Measurements from ENCODE around the gene ZC3H15. TPM values are rescaled to one million over a fixed set of nuclear protein-coding genes. Genes with fewer than 3 reads are reported as not detected.

The ZC3H15 gene
- total and polyA plus RNA-seq, 2 of the 8 experiments (the other 6 are each of a cell fraction or from before 2014, with no cell fraction given): 32.0 to 80.8 TPM

DNA sequence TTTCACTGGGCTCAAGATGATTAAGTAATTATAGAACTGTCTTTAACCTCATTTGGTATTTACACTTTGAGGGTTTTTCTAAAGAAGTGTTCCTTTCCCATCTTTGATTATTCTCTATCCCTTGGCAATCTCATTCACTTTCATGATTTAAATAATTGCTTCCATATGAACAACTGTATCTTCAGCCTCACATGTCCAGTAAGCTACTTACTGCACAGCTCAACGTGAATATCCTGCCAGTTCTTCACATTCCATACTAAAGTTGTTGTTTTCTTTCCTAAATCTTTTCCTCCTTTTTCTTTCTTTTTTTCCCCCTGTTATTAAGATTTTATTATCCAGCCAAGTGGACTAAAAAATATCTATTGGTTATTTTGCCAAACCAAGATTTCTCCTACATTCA is 37.7 kb downstream of the ZC3H15 start:
- Histone ChIP-seq H3K4me3 (ENCODE audit: extremely low read depth in 1 of 4, insufficient read depth in 2 of 4, low read depth in 3 of 4, low read length in 4 of 4) (no peak overlapping the region), H3K18ac (ENCODE audit: extremely low read depth, low read length) (no peak overlapping the region), H4K91ac (replicated peaks; ENCODE audit: insufficient read length, low read length) (no peak overlapping the region), H4K5ac (ENCODE audit: insufficient read length, low read depth, low read length) (no peak overlapping the region), H3K9me3 (ENCODE audit: insufficient read depth in 2 of 2, low read depth in 1 of 2, low read length in 1 of 2) (no peaks in the 10 kb centered on the region), H3K79me1 (ENCODE audit: low read depth, low read length) (no peaks in the 10 kb centered on the region), H3K23me2 (ENCODE audit: low read depth, low read length) (no peaks in the 10 kb centered on the region), H3K56ac (replicated peaks; ENCODE audit: insufficient read length, low read depth, low read length) (no peak overlapping the region), H2AFZ (ENCODE audit: low read length) (no peak overlapping the region), H2BK12ac (ENCODE audit: low read depth, low read length) (no peak overlapping the region), H3K4me1 (replicated peaks in 1 of 4; ENCODE audit: control insufficient read depth in 3 of 4, insufficient read depth in 4 of 4, low read length in 3 of 4) (peaks cover 0 to 3% (median 0%) of the 10 kb centered on the region in 4 experiments; a peak in 1 of 7 replicates), H3K36me3 (ENCODE audit: control insufficient read depth in 2 of 4, insufficient read depth in 4 of 4, low read length in 3 of 4) (peaks cover 0 to 7% (median 0%) of the 10 kb centered on the region in 4 experiments; a peak in 2 of 8 replicates), H3K4ac (replicated peaks; ENCODE audit: insufficient read length, low read depth, low read length) (no peak overlapping the region), H3K27ac (ENCODE audit: low read depth, low read length) (no peak overlapping the region), H3K27me3 (replicated peaks in 1 of 4; ENCODE audit: control insufficient read depth in 3 of 4, extremely low read depth in 1 of 4, insufficient read depth in 3 of 4, low read length in 3 of 4) (no peaks in the 10 kb centered on the region), H2BK15ac (ENCODE audit: low read length) (no peak overlapping the region), H3K4me2 (ENCODE audit: insufficient read depth in 1 of 2, low read depth in 2 of 2, low read length in 2 of 2) (no peak overlapping the region), H2BK20ac (ENCODE audit: low read length) (no peak overlapping the region), H2BK120ac (replicated peaks; ENCODE audit: low read depth, low read length) (no peak overlapping the region), H3K79me2 (ENCODE audit: control insufficient read depth in 1 of 2, insufficient read depth in 2 of 2, low read length in 2 of 2) (no peaks in the 10 kb centered on the region), H4K8ac (ENCODE audit: extremely low read depth, insufficient read depth, low read length) (no peak overlapping the region), H3K9ac (replicated peaks in 1 of 4; ENCODE audit: extremely low read depth in 1 of 4, low read depth in 3 of 4, low read length in 3 of 4) (no peak overlapping the region), H4K20me1 (replicated peaks in 1 of 2; ENCODE audit: control insufficient read depth in 1 of 2, insufficient read depth in 2 of 2, low read length in 2 of 2) (no peaks in the 10 kb centered on the region), H3K14ac (ENCODE audit: insufficient read length) (no peak overlapping the region), H2BK5ac (ENCODE audit: low read depth, low read length) (no peak overlapping the region), H2AK5ac (ENCODE audit: low read depth, low read length) (no peak overlapping the region), H3K23ac (ENCODE audit: insufficient read length) (no peak overlapping the region)
- WGBS, 2 experiments (ENCODE audit: extremely low coverage in 1 of 2, insufficient coverage in 1 of 2, insufficient read length in 1 of 2, insufficient replicate concordance in 2 of 2, low coverage in 1 of 2, low lambda C conversion rate in 2 of 2, missing lambda C conversion rate in 1 of 2): 82% methylated on average over 1 of the region's 1 CpG; no CpG with 5 or more reads in 1 of the 2 experiments
- ChIA-PET CTCF (ENCODE audit: partially characterized antibody) (interaction anchor here (1.0 to 2.7 kb wide), 2 partner anchors 121 to 257 kb away, joined by 3 to 9 read pairs; no protein-coding TSS in a partner anchor), POLR2A (ENCODE audit: partially characterized antibody) (interaction anchor here (0.9 kb wide), 1 partner anchor 66 kb away, joined by 4 read pairs; the partner anchor contains the start of gene ITGAV)
- FAIRE-seq (no peak), DNase-seq (ENCODE audit: low read depth in 1 of 2, low spot score in 2 of 2) (no peak)
- TF ChIP-seq, protein P1, sequence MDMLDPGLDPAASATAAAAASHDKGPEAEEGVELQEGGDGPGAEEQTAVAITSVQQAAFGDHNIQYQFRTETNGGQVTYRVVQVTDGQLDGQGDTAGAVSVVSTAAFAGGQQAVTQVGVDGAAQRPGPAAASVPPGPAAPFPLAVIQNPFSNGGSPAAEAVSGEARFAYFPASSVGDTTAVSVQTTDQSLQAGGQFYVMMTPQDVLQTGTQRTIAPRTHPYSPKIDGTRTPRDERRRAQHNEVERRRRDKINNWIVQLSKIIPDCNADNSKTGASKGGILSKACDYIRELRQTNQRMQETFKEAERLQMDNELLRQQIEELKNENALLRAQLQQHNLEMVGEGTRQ (IDR thresholded peaks at IDR 0.05; ENCODE audit: low read length): no peak
- TF ChIP-seq TAF1 (IDR thresholded peaks at IDR 0.05; ENCODE audit: low read depth, low read length): no peak
- no peak for TF ChIP-seq SRF (IDR thresholded peaks at IDR 0.05; ENCODE audit: low read depth, low read length)
- no peak for TF ChIP-seq JUN (IDR thresholded peaks at IDR 0.05; ENCODE audit: low read depth, low read length)
- no peak for TF ChIP-seq SAP30 (IDR thresholded peaks at IDR 0.05; ENCODE audit: insufficient read depth, insufficient replicate concordance, low read length)
- no peak for TF ChIP-seq RAD21 (IDR thresholded peaks at IDR 0.05 in 1 of 2, conservative IDR thresholded peaks at IDR 0.05 in 1 of 2; ENCODE audit: low read depth in 2 of 2, low read length in 2 of 2)
- TF ChIP-seq FOSL1 (IDR thresholded peaks at IDR 0.05; ENCODE audit: insufficient read depth, low read depth, low read length): no peak
- TF ChIP-seq RFX5 (IDR thresholded peaks at IDR 0.05; ENCODE audit: borderline replicate concordance, low read depth, low read length): no peak
- TF ChIP-seq, protein P2, sequence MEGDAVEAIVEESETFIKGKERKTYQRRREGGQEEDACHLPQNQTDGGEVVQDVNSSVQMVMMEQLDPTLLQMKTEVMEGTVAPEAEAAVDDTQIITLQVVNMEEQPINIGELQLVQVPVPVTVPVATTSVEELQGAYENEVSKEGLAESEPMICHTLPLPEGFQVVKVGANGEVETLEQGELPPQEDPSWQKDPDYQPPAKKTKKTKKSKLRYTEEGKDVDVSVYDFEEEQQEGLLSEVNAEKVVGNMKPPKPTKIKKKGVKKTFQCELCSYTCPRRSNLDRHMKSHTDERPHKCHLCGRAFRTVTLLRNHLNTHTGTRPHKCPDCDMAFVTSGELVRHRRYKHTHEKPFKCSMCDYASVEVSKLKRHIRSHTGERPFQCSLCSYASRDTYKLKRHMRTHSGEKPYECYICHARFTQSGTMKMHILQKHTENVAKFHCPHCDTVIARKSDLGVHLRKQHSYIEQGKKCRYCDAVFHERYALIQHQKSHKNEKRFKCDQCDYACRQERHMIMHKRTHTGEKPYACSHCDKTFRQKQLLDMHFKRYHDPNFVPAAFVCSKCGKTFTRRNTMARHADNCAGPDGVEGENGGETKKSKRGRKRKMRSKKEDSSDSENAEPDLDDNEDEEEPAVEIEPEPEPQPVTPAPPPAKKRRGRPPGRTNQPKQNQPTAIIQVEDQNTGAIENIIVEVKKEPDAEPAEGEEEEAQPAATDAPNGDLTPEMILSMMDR (IDR thresholded peaks at IDR 0.05; ENCODE audit: control extremely low read depth in 1 of 3, insufficient read depth in 1 of 3, low read depth in 1 of 3, low read length in 3 of 3): no peak
- TF ChIP-seq HDAC6 (IDR thresholded peaks at IDR 0.05; ENCODE audit: low read depth, low read length): no peak

Measured in H1 (cell line).